Measurements from ENCODE around the gene HSPB2.

DNA sequence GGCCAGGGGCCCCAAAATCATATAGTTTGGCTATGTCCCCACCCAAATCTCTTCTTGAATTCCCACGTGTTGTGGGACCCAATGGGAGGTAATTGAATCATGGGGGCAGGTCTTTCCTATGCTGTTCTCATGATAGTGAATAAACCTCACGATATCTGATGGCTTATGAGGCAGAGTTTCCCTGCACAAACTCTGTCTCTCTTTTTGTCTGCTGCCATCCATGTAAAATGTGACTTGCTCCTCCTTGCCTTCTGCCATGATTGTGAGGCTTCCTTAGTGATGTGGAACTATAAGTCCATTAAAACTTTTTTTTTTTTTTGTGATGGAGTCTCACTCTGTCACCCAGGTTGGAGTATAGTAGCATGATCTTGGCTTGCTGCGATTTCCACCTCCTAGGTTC is 39.0 kb downstream of the HSPB2 start:
- no peak for TF ChIP-seq POLR2A (IDR thresholded peaks at IDR 0.05)
- TF ChIP-seq, protein P1, sequence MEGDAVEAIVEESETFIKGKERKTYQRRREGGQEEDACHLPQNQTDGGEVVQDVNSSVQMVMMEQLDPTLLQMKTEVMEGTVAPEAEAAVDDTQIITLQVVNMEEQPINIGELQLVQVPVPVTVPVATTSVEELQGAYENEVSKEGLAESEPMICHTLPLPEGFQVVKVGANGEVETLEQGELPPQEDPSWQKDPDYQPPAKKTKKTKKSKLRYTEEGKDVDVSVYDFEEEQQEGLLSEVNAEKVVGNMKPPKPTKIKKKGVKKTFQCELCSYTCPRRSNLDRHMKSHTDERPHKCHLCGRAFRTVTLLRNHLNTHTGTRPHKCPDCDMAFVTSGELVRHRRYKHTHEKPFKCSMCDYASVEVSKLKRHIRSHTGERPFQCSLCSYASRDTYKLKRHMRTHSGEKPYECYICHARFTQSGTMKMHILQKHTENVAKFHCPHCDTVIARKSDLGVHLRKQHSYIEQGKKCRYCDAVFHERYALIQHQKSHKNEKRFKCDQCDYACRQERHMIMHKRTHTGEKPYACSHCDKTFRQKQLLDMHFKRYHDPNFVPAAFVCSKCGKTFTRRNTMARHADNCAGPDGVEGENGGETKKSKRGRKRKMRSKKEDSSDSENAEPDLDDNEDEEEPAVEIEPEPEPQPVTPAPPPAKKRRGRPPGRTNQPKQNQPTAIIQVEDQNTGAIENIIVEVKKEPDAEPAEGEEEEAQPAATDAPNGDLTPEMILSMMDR (IDR thresholded peaks at IDR 0.05) = no peak
- TF ChIP-seq POLR2AphosphoS5 (IDR thresholded peaks at IDR 0.05) = no peak
- TF ChIP-seq EP300 (IDR thresholded peaks at IDR 0.05) = no peak
